Progenitor cell of endocrine pancreas (in vitro differentiated cells): Measurements from ENCODE around the gene MICA. TPM values are rescaled to one million over a fixed set of nuclear protein-coding genes. Genes with fewer than 3 reads are reported as not detected.
"Not testable (repeated sequence)": the region's sequence is repeated elsewhere in the genome, so short reads cannot be mapped to it uniquely, and the experiment has no call there.

ENCODE experiments used
- DNase-seq: peaks from one replicate; pipeline ENCODE4 v3.0.0; 2021; ENCODE audit warnings: low spot score; ENCODE audit not compliant: unreplicated experiment
- H3K27ac Mint-ChIP-seq: 2 replicates; pipeline ENCODE4 v1.8.0; 2021; ENCODE audit warnings: mild to moderate bottlenecking, moderate library complexity, mixed read lengths
- H3K27me3 Mint-ChIP-seq: 2 replicates; pipeline ENCODE4 v1.8.0; 2021; ENCODE audit warnings: mixed read lengths
- H3K36me3 Mint-ChIP-seq: 2 replicates; pipeline ENCODE4 v1.8.0; 2022; ENCODE audit warnings: mixed read lengths; ENCODE audit not compliant: insufficient read depth
- H3K4me1 Mint-ChIP-seq: 2 replicates; pipeline ENCODE4 v1.8.0; 2021; ENCODE audit warnings: low read depth, mixed read lengths
- H3K4me3 Mint-ChIP-seq: 2 replicates; pipeline ENCODE4 v1.8.0; 2021; ENCODE audit warnings: low read depth, mild to moderate bottlenecking, moderate library complexity, mixed read lengths
- H3K9me3 Mint-ChIP-seq: 2 replicates; pipeline ENCODE4 v1.8.0; 2021; ENCODE audit warnings: low read depth, mixed read lengths
- total RNA-seq: library from RNA; stranded (reverse); gene quantifications from 2 replicates; pipeline ENCODE4 v1.2.1, GENCODE V29; 2021
- TF ChIP-seq, protein P1 (sequence below): fragments of 200-600 bp; sonication (generic); IDR thresholded peaks from one replicate; pipeline ENCODE4 v1.5.0; 2021; ENCODE audit warnings: antibody characterized with exemption, mild to moderate bottlenecking; ENCODE audit not compliant: unreplicated experiment

MICA gene
- total RNA-seq, 1 donor from 2014 or later, result 8.9 TPM

- Mint-ChIP-seq H3K27ac (peak overlapping the region; percentile 92), H3K9me3 (peaks cover 3% of the 10 kb centered on the region), H3K4me3 (peak overlapping the region; percentile 82), H3K4me1 (peaks cover 20% of the 10 kb centered on the region), H3K36me3 (peaks cover 3% of the 10 kb centered on the region), H3K27me3 (peaks cover 43% of the 10 kb centered on the region)
- TF ChIP-seq, protein P1, sequence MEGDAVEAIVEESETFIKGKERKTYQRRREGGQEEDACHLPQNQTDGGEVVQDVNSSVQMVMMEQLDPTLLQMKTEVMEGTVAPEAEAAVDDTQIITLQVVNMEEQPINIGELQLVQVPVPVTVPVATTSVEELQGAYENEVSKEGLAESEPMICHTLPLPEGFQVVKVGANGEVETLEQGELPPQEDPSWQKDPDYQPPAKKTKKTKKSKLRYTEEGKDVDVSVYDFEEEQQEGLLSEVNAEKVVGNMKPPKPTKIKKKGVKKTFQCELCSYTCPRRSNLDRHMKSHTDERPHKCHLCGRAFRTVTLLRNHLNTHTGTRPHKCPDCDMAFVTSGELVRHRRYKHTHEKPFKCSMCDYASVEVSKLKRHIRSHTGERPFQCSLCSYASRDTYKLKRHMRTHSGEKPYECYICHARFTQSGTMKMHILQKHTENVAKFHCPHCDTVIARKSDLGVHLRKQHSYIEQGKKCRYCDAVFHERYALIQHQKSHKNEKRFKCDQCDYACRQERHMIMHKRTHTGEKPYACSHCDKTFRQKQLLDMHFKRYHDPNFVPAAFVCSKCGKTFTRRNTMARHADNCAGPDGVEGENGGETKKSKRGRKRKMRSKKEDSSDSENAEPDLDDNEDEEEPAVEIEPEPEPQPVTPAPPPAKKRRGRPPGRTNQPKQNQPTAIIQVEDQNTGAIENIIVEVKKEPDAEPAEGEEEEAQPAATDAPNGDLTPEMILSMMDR, result peak; percentile 76
- peak; percentile 38 for DNase-seq
Measured at GRCh38 chr6:31399589-31400466, 3.6 kb upstream of the MICA start.

DNA sequence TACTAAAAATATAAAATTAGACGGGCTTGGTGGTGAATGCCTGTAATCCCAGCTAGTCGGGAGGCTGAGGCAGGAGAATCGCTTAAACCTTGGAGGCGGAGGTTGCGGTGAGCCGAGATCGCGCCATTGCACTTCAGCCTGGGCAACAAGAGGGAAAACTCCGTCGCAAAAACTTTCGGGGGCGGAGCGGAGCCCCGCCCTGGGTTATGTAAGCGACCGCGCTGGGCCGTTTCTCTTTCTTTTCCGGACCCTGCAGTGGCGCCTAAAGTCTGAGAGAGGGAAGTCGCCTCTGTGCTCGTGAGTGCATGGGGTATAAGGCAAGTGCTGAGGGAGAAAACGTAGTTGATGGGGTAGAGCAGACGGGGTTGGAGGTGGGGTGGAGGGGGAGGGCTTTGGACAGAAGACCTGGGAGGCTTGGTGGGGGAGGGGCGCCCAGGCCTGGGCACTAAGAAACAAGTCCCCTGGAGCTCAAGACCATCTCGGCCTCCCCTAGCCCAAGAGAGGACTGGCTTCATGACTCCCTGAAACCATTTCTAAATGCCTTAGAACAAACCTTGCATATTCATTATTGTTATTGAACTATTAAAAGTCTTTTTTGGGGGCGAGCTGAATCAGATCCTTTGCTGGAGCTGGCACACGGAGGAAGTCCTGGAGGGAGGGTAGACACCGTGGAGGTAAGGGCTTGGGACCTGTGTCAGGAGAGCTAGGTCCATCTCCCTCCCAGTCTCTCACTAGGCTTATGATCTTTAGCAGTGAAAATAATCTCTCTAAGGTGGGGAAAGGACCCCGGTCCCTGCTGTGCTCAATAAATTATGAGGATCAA lies 2.7 kb upstream of the MICA start:
- Mint-ChIP-seq H3K9me3 (peaks cover 3% of the 10 kb centered on the region), H3K36me3 (peaks cover 3% of the 10 kb centered on the region), H3K4me3 (peak overlapping the region; percentile 82), H3K27me3 (peaks cover 43% of the 10 kb centered on the region), H3K27ac (peak overlapping the region; percentile 92), H3K4me1 (peaks cover 20% of the 10 kb centered on the region)
- TF ChIP-seq, protein P1, result no peak
- DNase-seq, result no peak

DNA sequence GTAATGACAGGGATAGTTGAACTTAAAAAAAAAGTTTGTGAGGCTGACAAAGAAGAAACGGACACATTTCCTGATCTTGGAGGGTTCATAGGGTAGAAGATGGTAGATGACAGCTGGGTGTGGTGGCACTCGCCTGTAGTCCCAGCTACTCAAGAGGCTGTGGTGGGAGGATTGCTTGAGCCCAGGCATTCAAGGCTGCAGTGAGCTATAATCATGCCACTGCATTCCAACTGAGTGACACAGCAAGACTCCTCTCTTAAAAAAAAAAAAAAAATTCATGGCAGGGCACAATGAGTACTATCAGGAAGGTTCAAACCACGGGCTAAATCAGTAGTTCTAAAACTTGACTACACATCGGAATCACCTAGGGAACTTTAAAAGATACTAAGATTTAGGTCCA lies 2.0 kb upstream of the MICA start:
- Mint-ChIP-seq H3K4me3 (peak overlapping the region; percentile 53), H3K4me1 (peaks cover 20% of the 10 kb centered on the region), H3K27me3 (peaks cover 46% of the 10 kb centered on the region), H3K9me3 (peaks cover 3% of the 10 kb centered on the region), H3K36me3 (peaks cover 3% of the 10 kb centered on the region), H3K27ac (peak overlapping the region; percentile 46)
- DNase-seq, result no peak
- TF ChIP-seq, protein P1, result no peak

GRCh38 chr6:31402324-31403282 lies 792 bp upstream of the MICA start:
- no peak for DNase-seq
- Mint-ChIP-seq H3K27me3 (peaks cover 46% of the 10 kb centered on the region), H3K36me3 (peaks cover 3% of the 10 kb centered on the region), H3K4me1 (peaks cover 20% of the 10 kb centered on the region), H3K4me3 (peak overlapping the region; percentile 95), H3K27ac (peak overlapping the region; percentile 69), H3K9me3 (peaks cover 8% of the 10 kb centered on the region)
- TF ChIP-seq, protein P1, result no peak

DNA sequence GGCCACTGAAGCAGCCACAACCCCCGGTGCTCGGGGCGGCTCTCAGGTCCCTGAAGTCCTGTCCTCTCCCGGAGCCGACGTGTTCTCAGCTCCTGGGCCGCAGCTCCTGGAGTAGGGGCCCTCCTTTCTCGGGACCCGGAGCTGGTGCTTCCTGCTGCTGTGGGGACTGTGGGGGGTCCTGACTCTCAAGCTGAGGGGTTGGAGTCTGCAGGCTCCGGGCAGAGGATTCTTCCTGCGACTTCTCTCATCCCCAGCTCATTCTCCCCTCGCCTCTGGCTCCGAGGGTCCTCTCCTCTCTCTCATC lies 618 bp downstream of the MICA start:
- not testable (repeated sequence) for H3K36me3 Mint-ChIP-seq, DNase-seq, H3K9me3 Mint-ChIP-seq
- H3K4me1 Mint-ChIP-seq, result peaks cover 20% of the 10 kb centered on the region
- H3K27ac Mint-ChIP-seq, result peak overlapping the region; percentile 85
- peaks cover 46% of the 10 kb centered on the region for H3K27me3 Mint-ChIP-seq
- peak overlapping the region; percentile 95 for H3K4me3 Mint-ChIP-seq
